NCI-H82 treated with DMSO at 0.1 percent for 48 hours (cell line): ENCODE measurements around the gene MREG.
"Not testable (repeated sequence)": the region's sequence is repeated elsewhere in the genome, so short reads cannot be mapped to it uniquely, and the experiment has no call there.

Experiments
- DNase-seq: peaks from one replicate; lab custom pipeline; 2025; ENCODE audit not compliant: unreplicated experiment; lab: John Stamatoyannopoulos, UW

MREG gene

GRCh38 chr2:215994911-215995310, 18.4 kb downstream of the MREG start:
- DNase-seq = no peak

GRCh38 chr2:215988556-215989207, 24.7 kb downstream of the MREG start:
- not testable (repeated sequence) for DNase-seq

GRCh38 chr2:215985257-215985656, 28.1 kb downstream of the MREG start:
- no peak for DNase-seq

GRCh38 chr2:215984661-215985060, 28.7 kb downstream of the MREG start:
- no peak for DNase-seq

- peak; percentile 11 for DNase-seq
Measured at GRCh38 chr2:215983581-215984351, 29.6 kb downstream of the MREG start.

GRCh38 chr2:215982465-215982875, 30.9 kb downstream of the MREG start:
- no peak for DNase-seq

- no peak for DNase-seq
Measured at GRCh38 chr2:215981115-215981514, 32.2 kb downstream of the MREG start.

GRCh38 chr2:215979620-215980019, 33.7 kb downstream of the MREG start:
- DNase-seq = no peak

GRCh38 chr2:215974700-215975429, 38.5 kb downstream of the MREG start:
- DNase-seq = no peak

GRCh38 chr2:215973954-215974699, 39.2 kb downstream of the MREG start:
- DNase-seq = no peak

GRCh38 chr2:215973145-215973792, 40.1 kb downstream of the MREG start:
- DNase-seq = no peak

GRCh38 chr2:215971671-215972070, 41.7 kb downstream of the MREG start:
- no peak for DNase-seq

GRCh38 chr2:215970894-215971293, 42.5 kb downstream of the MREG start:
- not testable (repeated sequence) for DNase-seq

GRCh38 chr2:215970425-215970824, 42.9 kb downstream of the MREG start:
- no peak for DNase-seq

- DNase-seq = no peak
Measured at GRCh38 chr2:215969131-215969841, 44.1 kb downstream of the MREG start.

- no peak for DNase-seq
Measured at GRCh38 chr2:215968499-215968898, 44.9 kb downstream of the MREG start.

GRCh38 chr2:215967590-215968378, 45.6 kb downstream of the MREG start:
- no peak for DNase-seq

- DNase-seq = no peak
Measured at GRCh38 chr2:215966951-215967350, 46.4 kb downstream of the MREG start.

GRCh38 chr2:215966274-215966673, 47.1 kb downstream of the MREG start:
- no peak for DNase-seq
